ENCODE measurements around the gene SEC14L6.
"Not testable (repeated sequence)": the region's sequence is repeated elsewhere in the genome, so short reads cannot be mapped to it uniquely, and the experiment has no call there.

Gene SEC14L6

DNA sequence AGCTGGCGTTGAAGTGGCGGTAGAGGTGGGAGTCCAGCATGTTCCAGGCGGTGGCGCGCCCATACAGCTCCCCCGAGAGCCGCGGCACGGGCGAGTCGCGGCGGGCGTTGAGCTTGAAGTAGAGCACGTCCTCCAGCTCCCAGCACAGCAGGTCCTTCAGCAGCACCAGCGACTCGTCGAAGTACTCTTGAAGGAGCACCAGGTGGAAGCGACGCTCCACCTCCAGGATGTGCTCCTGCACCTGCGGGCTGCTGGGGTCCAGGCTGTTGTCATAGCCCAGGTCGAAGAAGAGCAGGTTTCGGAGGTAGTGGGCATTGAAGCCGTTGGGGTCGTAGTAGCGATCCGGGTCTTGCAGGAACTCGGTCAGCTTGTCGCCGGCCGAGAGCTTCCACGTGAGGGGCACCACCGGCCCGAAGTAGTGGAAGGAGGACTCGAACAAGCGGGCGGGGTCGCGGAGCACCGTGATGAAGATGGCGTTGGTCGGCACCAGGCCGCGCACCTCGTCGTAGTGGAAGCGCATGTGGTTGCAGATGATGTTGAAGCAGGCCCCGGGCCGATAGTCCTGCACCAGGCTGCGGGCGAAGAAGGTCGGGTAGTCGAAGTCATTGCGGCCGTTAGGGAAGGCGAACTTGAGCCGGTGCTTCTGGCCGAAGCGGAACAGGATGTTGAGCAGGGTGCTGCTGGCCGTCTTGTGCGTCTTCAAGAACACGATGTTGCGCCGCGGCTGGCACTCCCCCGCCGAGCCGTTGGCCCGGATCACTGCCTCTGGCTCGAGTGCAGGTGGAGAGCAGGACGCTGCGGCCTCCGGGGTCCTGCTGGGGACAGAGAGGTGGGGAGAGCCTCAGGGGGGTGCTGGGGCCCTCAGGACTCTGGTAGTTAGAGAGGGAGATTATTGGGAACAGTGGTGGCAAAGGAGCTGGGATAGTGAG is 9.0 kb upstream of the SEC14L6 start:
- Histone ChIP-seq H3K4me1 (ENCODE audit: insufficient read depth, low read length, severe bottlenecking) (no peaks in the 10 kb centered on the region), H3F3A (ENCODE audit: insufficient read depth, low read length) (no peaks in the 10 kb centered on the region), H3K36me3 (ENCODE audit: insufficient read depth, low read length) (no peaks in the 10 kb centered on the region), H4K20me1 (ENCODE audit: insufficient read depth, low read length) (no peaks in the 10 kb centered on the region), H3K27me3 (ENCODE audit: insufficient read depth, low read length) (no peaks in the 10 kb centered on the region), H3K9me2 (ENCODE audit: low read depth, low read length) (no peaks in the 10 kb centered on the region), H3K79me2 (ENCODE audit: insufficient read depth, low read length) (no peaks in the 10 kb centered on the region), H2AFZ (ENCODE audit: low read length) (no peak overlapping the region), H3K9ac (ENCODE audit: low read length) (no peak overlapping the region), H3K9me3 (ENCODE audit: low read length) (no peaks in the 10 kb centered on the region), H3K27ac (ENCODE audit: low read depth, low read length, poor library complexity, severe bottlenecking) (no peak overlapping the region), H3K4me3 (ENCODE audit: low read depth, low read length, poor library complexity, severe bottlenecking) (no peak overlapping the region), H3K4me2 (ENCODE audit: low read length) (no peak overlapping the region)
- no peak for TF ChIP-seq EZH2 (IDR thresholded peaks at IDR 0.05; ENCODE audit: borderline replicate concordance, low read length)
- TF ChIP-seq, protein P1, sequence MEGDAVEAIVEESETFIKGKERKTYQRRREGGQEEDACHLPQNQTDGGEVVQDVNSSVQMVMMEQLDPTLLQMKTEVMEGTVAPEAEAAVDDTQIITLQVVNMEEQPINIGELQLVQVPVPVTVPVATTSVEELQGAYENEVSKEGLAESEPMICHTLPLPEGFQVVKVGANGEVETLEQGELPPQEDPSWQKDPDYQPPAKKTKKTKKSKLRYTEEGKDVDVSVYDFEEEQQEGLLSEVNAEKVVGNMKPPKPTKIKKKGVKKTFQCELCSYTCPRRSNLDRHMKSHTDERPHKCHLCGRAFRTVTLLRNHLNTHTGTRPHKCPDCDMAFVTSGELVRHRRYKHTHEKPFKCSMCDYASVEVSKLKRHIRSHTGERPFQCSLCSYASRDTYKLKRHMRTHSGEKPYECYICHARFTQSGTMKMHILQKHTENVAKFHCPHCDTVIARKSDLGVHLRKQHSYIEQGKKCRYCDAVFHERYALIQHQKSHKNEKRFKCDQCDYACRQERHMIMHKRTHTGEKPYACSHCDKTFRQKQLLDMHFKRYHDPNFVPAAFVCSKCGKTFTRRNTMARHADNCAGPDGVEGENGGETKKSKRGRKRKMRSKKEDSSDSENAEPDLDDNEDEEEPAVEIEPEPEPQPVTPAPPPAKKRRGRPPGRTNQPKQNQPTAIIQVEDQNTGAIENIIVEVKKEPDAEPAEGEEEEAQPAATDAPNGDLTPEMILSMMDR (IDR thresholded peaks at IDR 0.05; ENCODE audit: low read length) = no peak

DNA sequence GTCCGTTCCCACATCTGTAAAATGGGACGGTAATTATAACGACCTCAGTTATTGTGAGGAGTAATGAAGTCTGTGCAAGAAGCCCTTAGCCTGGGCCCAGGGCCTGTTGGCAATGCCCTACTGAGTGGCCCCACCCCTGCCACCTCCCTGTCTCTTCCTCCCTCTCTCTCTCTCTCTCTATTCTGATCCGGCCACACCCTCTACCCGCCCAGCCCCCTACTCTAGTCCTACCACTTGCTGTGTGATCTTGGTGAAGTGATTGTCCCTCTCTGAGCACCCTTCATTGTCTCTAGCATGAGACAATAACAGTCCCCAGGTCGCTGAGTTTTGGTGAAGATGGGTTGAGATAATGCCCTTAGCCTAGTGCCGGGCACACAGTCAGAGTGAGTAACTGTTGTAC is 7.4 kb upstream of the SEC14L6 start:
- H3K4me3 ChIP-seq (ENCODE audit: low read depth, low read length, poor library complexity, severe bottlenecking) = no peak overlapping the region
- H3K9ac ChIP-seq (ENCODE audit: low read length) = no peak overlapping the region

DNA sequence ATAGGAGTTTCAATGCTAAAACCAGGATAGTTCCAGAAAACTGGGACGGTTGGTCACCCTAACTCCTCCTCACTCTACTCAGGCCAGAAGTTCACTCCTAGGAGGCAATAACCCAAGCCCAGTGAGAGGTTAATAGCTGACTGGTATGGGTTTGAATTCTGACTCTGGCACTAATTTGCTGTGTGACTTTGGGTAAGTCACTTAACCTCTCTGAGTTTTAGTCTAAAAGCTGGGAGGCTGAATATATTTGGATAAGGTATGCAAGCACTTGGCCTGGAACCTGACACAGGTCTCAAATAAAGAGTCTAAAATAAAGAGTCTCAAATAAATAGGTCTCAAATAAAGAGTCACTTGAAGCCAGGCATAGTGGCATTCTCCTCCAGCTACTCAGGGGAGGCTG is 6.2 kb upstream of the SEC14L6 start:
- Histone ChIP-seq H3K4me1 (ENCODE audit: insufficient read depth, low read length, severe bottlenecking) (no peaks in the 10 kb centered on the region), H3K27ac (ENCODE audit: low read depth, low read length, poor library complexity, severe bottlenecking) (no peak overlapping the region)
- TF ChIP-seq EZH2 (IDR thresholded peaks at IDR 0.05; ENCODE audit: borderline replicate concordance, low read length) = no peak
- TF ChIP-seq, protein P1 (IDR thresholded peaks at IDR 0.05; ENCODE audit: low read length) = no peak

More for the DNA sequence above, 7.4 kb upstream of the SEC14L6 start:
- H3K9me2 ChIP-seq (ENCODE audit: low read depth, low read length) = no peaks in the 10 kb centered on the region
- no peaks in the 10 kb centered on the region for H3K36me3 ChIP-seq (ENCODE audit: insufficient read depth, low read length)
- H3K4me1 ChIP-seq (ENCODE audit: insufficient read depth, low read length, severe bottlenecking) = no peaks in the 10 kb centered on the region
- TF ChIP-seq, protein P1 (IDR thresholded peaks at IDR 0.05; ENCODE audit: low read length) = no peak
- no peak for TF ChIP-seq EZH2 (IDR thresholded peaks at IDR 0.05; ENCODE audit: borderline replicate concordance, low read length)
- no peaks in the 10 kb centered on the region for H3F3A ChIP-seq (ENCODE audit: insufficient read depth, low read length)
- no peaks in the 10 kb centered on the region for H3K27me3 ChIP-seq (ENCODE audit: insufficient read depth, low read length)
- no peak overlapping the region for H3K27ac ChIP-seq (ENCODE audit: low read depth, low read length, poor library complexity, severe bottlenecking)
- no peak overlapping the region for H2AFZ ChIP-seq (ENCODE audit: low read length)
- no peaks in the 10 kb centered on the region for H3K79me2 ChIP-seq (ENCODE audit: insufficient read depth, low read length)
- H3K9me3 ChIP-seq (ENCODE audit: low read length) = no peaks in the 10 kb centered on the region
- H4K20me1 ChIP-seq (ENCODE audit: insufficient read depth, low read length) = no peaks in the 10 kb centered on the region
- H3K4me2 ChIP-seq (ENCODE audit: low read length) = no peak overlapping the region

GRCh38 chr22:30551813-30552212 is 5.3 kb upstream of the SEC14L6 start:
- H3K9me2 ChIP-seq (ENCODE audit: low read depth, low read length); H3K4me3 ChIP-seq (ENCODE audit: low read depth, low read length, poor library complexity, severe bottlenecking); H3K9me3 ChIP-seq (ENCODE audit: low read length); H4K20me1 ChIP-seq (ENCODE audit: insufficient read depth, low read length); H3F3A ChIP-seq (ENCODE audit: insufficient read depth, low read length); H2AFZ ChIP-seq (ENCODE audit: low read length); H3K79me2 ChIP-seq (ENCODE audit: insufficient read depth, low read length); H3K4me2 ChIP-seq (ENCODE audit: low read length); H3K36me3 ChIP-seq (ENCODE audit: insufficient read depth, low read length); H3K4me1 ChIP-seq (ENCODE audit: insufficient read depth, low read length, severe bottlenecking); H3K9ac ChIP-seq (ENCODE audit: low read length); H3K27ac ChIP-seq (ENCODE audit: low read depth, low read length, poor library complexity, severe bottlenecking); H3K27me3 ChIP-seq (ENCODE audit: insufficient read depth, low read length): not testable (repeated sequence)

More for the DNA sequence above, 6.2 kb upstream of the SEC14L6 start:
- Histone ChIP-seq H3F3A (ENCODE audit: insufficient read depth, low read length) (no peaks in the 10 kb centered on the region), H3K4me3 (ENCODE audit: low read depth, low read length, poor library complexity, severe bottlenecking) (no peak overlapping the region), H3K79me2 (ENCODE audit: insufficient read depth, low read length) (no peaks in the 10 kb centered on the region), H4K20me1 (ENCODE audit: insufficient read depth, low read length) (no peaks in the 10 kb centered on the region), H3K4me2 (ENCODE audit: low read length) (no peak overlapping the region), H3K9ac (ENCODE audit: low read length) (no peak overlapping the region), H3K9me3 (ENCODE audit: low read length) (no peaks in the 10 kb centered on the region), H2AFZ (ENCODE audit: low read length) (no peak overlapping the region), H3K36me3 (ENCODE audit: insufficient read depth, low read length) (no peaks in the 10 kb centered on the region), H3K27me3 (ENCODE audit: insufficient read depth, low read length) (no peaks in the 10 kb centered on the region), H3K9me2 (ENCODE audit: low read depth, low read length) (no peaks in the 10 kb centered on the region)
